HEK293T (cell line): ENCODE measurements around the gene UBE3B.

ENCODE experiments used
- CTCF ChIA-PET: fragments of 350-600 bp; formaldehyde crosslinking; extraction: SDS; loops from one replicate; lab custom pipeline; 2021; ENCODE audit warnings: antibody characterized with exemption, inconsistent platforms; lab: Yijun Ruan, JAX
- POLR2A ChIA-PET: fragments of 350-600 bp; formaldehyde crosslinking; extraction: SDS; loops from one replicate; lab custom pipeline; 2020; ENCODE audit warnings: antibody characterized with exemption, inconsistent platforms; lab: Yijun Ruan, JAX
- DNase-seq: peaks from one replicate; pipeline ENCODE4 v3.0.0; 2012; ENCODE audit warnings: mixed read lengths; ENCODE audit errors: extremely low spot score
- ARNT ChIP-seq: fragments of 450-650 bp; IDR thresholded peaks from 2 replicates; pipeline ENCODE4 v1.6.1; 2017; ENCODE audit warnings: mild to moderate bottlenecking
- BHLHE40 ChIP-seq: fragments of 450-650 bp; IDR thresholded peaks from 2 replicates; pipeline ENCODE4 v1.6.1; 2016; ENCODE audit warnings: mild to moderate bottlenecking, moderate library complexity, borderline replicate concordance
- CTBP1 ChIP-seq: fragments of 450-650 bp; IDR thresholded peaks from 2 replicates; pipeline ENCODE4 v1.6.1; 2016; ENCODE audit warnings: borderline replicate concordance
- ELF4 ChIP-seq: fragments of 450-650 bp; IDR thresholded peaks from 2 replicates; pipeline ENCODE4 v1.6.1; 2017; ENCODE audit warnings: antibody characterized with exemption
- FOXA1 ChIP-seq: fragments of 450-650 bp; IDR thresholded peaks from 2 replicates; pipeline ENCODE4 v1.6.1; 2016; ENCODE audit warnings: mild to moderate bottlenecking
- FOXK2 ChIP-seq: fragments of 450-650 bp; IDR thresholded peaks from 2 replicates; pipeline ENCODE4 v1.6.1; 2016; ENCODE audit warnings: mild to moderate bottlenecking
- FOXM1 ChIP-seq: fragments of 450-650 bp; IDR thresholded peaks from 2 replicates; pipeline ENCODE4 v1.6.1; 2017; ENCODE audit warnings: mild to moderate bottlenecking, borderline replicate concordance
- HDGF ChIP-seq: fragments of 450-650 bp; IDR thresholded peaks from 2 replicates; pipeline ENCODE4 v1.6.1; 2017; ENCODE audit warnings: antibody characterized with exemption, borderline replicate concordance
- L3MBTL2 ChIP-seq: fragments of 450-650 bp; conservative IDR thresholded peaks from 2 replicates; pipeline ENCODE4 v1.6.1; 2016; ENCODE audit warnings: mild to moderate bottlenecking
- LEF1 ChIP-seq: fragments of 450-650 bp; IDR thresholded peaks from 2 replicates; pipeline ENCODE4 v1.6.1; 2017; ENCODE audit warnings: mild to moderate bottlenecking, borderline replicate concordance
- NFRKB ChIP-seq: fragments of 450-650 bp; IDR thresholded peaks from 2 replicates; pipeline ENCODE4 v1.6.1; 2016; ENCODE audit warnings: mild to moderate bottlenecking, moderate library complexity
- SP1 ChIP-seq: fragments of 450-650 bp; IDR thresholded peaks from 2 replicates; pipeline ENCODE4 v1.6.1; 2017
- SUZ12 ChIP-seq: fragments of 450-650 bp; IDR thresholded peaks from 2 replicates; pipeline ENCODE4 v1.6.1; 2016; ENCODE audit warnings: mild to moderate bottlenecking
- TARDBP ChIP-seq: fragments of 450-650 bp; IDR thresholded peaks from 2 replicates; pipeline ENCODE4 v1.6.1; 2016
- ZNF384 ChIP-seq: fragments of 450-650 bp; IDR thresholded peaks from 2 replicates; pipeline ENCODE4 v1.6.1; 2016
- TF ChIP-seq, protein P1 (sequence below): fragments of 450-650 bp; IDR thresholded peaks from 2 replicates; pipeline ENCODE4 v1.6.1; 2016

UBE3B gene

DNA sequence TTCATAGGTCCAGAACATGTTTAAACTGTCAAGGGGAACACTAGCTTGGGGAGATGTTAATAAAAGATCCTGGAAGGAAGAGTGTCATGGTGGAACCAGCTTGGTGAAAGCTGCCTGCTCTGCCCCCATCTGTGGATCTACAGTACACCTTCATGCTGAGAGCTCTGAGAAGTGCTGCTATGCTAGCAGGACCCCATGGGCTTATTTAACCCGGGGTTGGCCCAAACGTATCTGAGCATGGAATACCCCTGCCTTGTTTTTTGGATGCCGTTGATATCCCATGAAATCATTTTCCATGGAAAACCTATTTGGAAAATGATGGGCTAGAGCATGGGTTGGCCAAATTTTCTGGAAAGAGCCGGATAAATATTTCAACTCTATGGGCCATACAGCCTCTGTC, 14.2 kb downstream of the UBE3B start:
- ChIA-PET POLR2A (no interaction called here), CTCF (no interaction called here)
- DNase-seq: no peak
- no peak for TF ChIP-seq TARDBP
- TF ChIP-seq, protein P1, sequence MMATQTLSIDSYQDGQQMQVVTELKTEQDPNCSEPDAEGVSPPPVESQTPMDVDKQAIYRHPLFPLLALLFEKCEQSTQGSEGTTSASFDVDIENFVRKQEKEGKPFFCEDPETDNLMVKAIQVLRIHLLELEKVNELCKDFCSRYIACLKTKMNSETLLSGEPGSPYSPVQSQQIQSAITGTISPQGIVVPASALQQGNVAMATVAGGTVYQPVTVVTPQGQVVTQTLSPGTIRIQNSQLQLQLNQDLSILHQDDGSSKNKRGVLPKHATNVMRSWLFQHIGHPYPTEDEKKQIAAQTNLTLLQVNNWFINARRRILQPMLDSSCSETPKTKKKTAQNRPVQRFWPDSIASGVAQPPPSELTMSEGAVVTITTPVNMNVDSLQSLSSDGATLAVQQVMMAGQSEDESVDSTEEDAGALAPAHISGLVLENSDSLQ: no peak
- no peak for TF ChIP-seq BHLHE40
- TF ChIP-seq FOXM1: no peak
- no peak for TF ChIP-seq ELF4
- TF ChIP-seq LEF1: no peak
- no peak for TF ChIP-seq SP1
- TF ChIP-seq ARNT: no peak
- TF ChIP-seq ZNF384: no peak

DNA sequence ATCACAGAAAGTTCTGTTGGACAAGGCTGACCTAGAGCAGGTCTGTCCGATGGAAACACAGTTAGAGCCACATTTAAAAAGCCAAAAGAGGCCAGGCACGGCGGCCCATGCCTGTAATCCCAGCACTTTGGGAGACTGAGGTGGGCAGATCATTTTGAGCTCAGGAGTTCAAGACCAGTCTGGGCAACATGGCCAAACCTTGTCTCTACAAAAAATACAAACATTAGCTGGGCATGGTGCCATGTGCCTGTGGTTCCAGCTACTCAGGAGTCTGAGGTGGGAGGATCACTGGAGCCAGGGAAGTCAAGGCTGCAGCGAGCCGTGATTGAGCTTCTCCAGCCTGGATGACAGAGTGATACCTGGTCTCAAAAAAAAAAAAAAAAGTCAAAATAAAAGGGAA, 14.9 kb downstream of the UBE3B start:
- ChIA-PET POLR2A (no interaction called here), CTCF (no interaction called here)
- TF ChIP-seq L3MBTL2 (no peak), FOXM1 (no peak), SUZ12 (no peak), BHLHE40 (no peak), NFRKB (no peak), HDGF (no peak), LEF1 (no peak), ZNF384 (no peak), FOXK2 (no peak), SP1 (no peak), FOXA1 (no peak), ELF4 (no peak), TARDBP (no peak), ARNT (no peak), CTBP1 (no peak)
- TF ChIP-seq, protein P1: no peak
- no peak for DNase-seq

DNA sequence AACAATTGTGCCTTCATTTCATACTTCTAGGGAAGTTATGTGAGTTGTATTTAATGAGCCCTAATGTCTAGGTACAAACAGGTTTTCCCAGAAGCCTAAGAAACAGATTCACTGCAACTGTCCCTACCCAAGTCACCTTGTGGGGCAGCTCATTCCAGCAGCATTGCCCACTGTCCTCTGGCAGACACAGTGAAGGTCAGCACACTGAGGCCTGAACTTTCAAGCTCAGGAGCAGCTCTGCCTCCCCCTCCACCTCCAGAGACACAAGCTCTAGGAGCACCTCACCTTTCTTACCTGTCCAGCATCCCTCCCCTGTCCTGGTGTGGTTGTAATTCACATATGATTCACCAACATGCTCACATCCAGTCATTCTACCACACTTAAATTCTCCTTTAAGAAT, 15.7 kb downstream of the UBE3B start:
- ChIA-PET CTCF (no interaction called here), POLR2A (no interaction called here)
- TF ChIP-seq FOXA1 (no peak), NFRKB (no peak), FOXK2 (no peak), HDGF (no peak), CTBP1 (no peak), SUZ12 (no peak), ARNT (no peak), BHLHE40 (no peak), ELF4 (no peak), ZNF384 (no peak), L3MBTL2 (no peak), LEF1 (no peak), FOXM1 (no peak)
- TF ChIP-seq, protein P1: no peak
- no peak for DNase-seq

DNA sequence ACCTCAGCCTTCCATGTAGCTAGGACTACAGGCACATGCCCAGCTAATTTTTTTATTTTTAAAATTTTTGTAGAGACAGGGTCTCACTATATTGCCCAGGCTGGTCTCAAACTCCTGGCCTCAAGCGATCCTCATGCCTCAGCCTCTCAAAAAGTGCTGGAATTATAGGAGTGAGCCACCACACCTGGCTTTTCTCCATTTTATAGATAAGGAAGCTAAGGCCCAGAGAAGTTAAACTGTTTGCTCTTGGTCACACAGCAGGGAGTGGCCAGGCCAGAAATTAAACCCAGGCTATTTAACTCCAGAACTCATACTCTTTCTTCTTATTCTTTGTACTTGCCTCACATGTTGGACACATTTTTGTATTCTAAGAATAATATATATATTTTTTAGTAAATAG, 16.5 kb downstream of the UBE3B start:
- no peak for DNase-seq
- TF ChIP-seq HDGF (no peak), CTBP1 (no peak), ELF4 (no peak), SP1 (no peak), ARNT (no peak), FOXM1 (no peak), NFRKB (no peak), TARDBP (no peak), FOXK2 (no peak), FOXA1 (no peak), LEF1 (no peak), L3MBTL2 (no peak), BHLHE40 (no peak), SUZ12 (no peak), ZNF384 (no peak)
- TF ChIP-seq, protein P1: no peak
- ChIA-PET CTCF (no interaction called here), POLR2A (no interaction called here)

DNA sequence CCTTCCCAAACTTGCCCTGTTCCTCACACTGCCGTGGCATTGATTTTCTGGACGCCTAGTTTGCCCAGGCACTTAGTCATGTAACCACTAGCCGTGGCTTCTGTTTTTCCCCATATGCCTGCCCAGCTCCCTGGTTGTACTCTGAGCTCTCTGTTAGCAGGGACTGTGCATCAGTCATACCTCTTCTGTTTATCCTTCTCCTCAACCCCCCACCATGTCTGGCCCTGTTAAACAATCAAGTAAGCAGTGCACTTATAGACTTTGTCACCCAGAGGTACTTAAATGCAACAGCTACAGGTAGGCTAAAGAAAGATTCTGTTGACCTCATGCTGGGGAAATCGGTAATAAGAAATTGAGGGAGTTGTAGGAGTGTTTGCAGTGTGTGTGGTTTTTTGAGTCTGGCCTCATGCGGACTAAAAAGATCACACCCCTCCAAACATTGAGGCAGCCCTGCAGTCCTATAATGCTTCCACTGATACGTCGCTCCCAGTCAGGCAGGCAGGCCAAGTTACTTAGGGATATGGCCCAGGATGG, 17.0 kb downstream of the UBE3B start:
- ChIA-PET POLR2A (no interaction called here), CTCF (no interaction called here)
- no peak for TF ChIP-seq CTBP1
- TF ChIP-seq FOXK2: no peak
- TF ChIP-seq FOXA1: no peak
- no peak for TF ChIP-seq SUZ12
- TF ChIP-seq, protein P1: no peak
- DNase-seq: no peak
